NB4 (cell line): ENCODE data around the gene PCYT1A.

Experiments used
- MYC ChIP-seq: IDR thresholded peaks from 2 replicates; pipeline ENCODE4 v1.6.1; 2011; ENCODE audit warnings: low read depth, low read length
- POLR2A ChIP-seq: IDR thresholded peaks from 2 replicates; pipeline ENCODE4 v1.6.1; 2011; ENCODE audit warnings: mild to moderate bottlenecking; ENCODE audit not compliant: insufficient read length; ENCODE audit errors: extremely low read depth
- TF ChIP-seq, protein P1 (sequence below): IDR thresholded peaks from one replicate; pipeline ENCODE4 v1.5.1; 2012; ENCODE audit warnings: low read depth, low read length
- TF ChIP-seq, protein P2 (sequence below): IDR thresholded peaks from 2 replicates; pipeline ENCODE4 v1.6.1; 2011; ENCODE audit warnings: low read depth, low read length

DNA sequence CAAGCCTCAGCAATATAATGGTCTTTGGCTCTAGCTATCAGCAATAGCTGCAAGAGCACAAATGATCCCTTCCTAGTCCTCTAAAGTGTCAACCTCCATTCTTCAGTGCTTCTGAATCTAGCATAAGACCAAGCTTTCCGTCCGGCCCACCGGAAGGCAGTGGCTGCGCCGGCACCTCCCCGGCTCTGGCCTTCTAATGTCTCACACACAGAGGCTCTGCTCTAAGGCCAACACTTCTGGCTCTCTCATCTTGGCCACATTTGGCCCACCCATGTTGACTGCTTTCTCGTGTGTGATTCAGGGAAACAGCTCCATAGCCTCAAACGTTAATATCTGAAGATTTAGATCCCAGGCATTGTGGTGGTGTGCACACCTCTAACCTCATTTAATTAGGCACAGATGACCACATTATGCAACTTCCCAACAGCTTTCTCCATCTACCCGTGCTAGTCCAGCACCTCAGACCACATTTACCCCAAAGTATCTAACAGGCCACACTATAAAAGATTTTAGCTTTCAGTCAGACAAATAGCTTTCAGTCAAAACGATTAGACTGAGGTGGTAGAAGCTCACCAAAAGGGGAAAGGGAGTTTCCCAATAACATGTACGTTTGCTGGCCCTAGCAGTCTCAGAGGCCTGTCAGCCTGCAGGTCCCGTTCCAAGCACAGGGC is 51.9 kb downstream of the PCYT1A start:
- TF ChIP-seq, protein P1, sequence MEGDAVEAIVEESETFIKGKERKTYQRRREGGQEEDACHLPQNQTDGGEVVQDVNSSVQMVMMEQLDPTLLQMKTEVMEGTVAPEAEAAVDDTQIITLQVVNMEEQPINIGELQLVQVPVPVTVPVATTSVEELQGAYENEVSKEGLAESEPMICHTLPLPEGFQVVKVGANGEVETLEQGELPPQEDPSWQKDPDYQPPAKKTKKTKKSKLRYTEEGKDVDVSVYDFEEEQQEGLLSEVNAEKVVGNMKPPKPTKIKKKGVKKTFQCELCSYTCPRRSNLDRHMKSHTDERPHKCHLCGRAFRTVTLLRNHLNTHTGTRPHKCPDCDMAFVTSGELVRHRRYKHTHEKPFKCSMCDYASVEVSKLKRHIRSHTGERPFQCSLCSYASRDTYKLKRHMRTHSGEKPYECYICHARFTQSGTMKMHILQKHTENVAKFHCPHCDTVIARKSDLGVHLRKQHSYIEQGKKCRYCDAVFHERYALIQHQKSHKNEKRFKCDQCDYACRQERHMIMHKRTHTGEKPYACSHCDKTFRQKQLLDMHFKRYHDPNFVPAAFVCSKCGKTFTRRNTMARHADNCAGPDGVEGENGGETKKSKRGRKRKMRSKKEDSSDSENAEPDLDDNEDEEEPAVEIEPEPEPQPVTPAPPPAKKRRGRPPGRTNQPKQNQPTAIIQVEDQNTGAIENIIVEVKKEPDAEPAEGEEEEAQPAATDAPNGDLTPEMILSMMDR: no peak
- TF ChIP-seq POLR2A (no peak), MYC (peak; percentile 58; the same call in 1 of the 2 replicates)
- TF ChIP-seq, protein P2, sequence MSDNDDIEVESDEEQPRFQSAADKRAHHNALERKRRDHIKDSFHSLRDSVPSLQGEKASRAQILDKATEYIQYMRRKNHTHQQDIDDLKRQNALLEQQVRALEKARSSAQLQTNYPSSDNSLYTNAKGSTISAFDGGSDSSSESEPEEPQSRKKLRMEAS: no peak
